Activated T-helper 2 cell treated with anti-CD3 and anti-CD28 coated beads, Interferon-gamma antibody, Interleukin-2, Interleukin-4, amounts not matched to agents 10 μg/mL and 5 μg/mL and 100 μg/mL, durations not matched to agents 14 hours and 24 hours and 36 hours (primary cell): ENCODE results near the gene GINS1. TPM values are rescaled to one million over a fixed set of nuclear protein-coding genes. Genes with fewer than 3 reads are reported as not detected.

Experiments used
- total RNA-seq: library from RNA; stranded (reverse); gene quantifications from 2 replicates; pipeline ENCODE4 v1.2.3, GENCODE V29; 2022

GINS1 gene
- total RNA-seq, 1 donor from 2014 or later, result 36.3 TPM

Other genes with a start within 250 kb of the GINS1 start
- gene ENTPD6, start 212.0 kb upstream of the GINS1 start, total RNA-seq, result 48.8 and 49.1 TPM in 2 replicates
- 34.5 and 37.1 TPM in 2 replicates for gene PYGB, start 159.6 kb upstream of the GINS1 start, total RNA-seq
- 29.0 and 29.5 TPM in 2 replicates for gene ABHD12, start 16.8 kb upstream of the GINS1 start, total RNA-seq
- gene NINL, start 177.9 kb downstream of the GINS1 start, total RNA-seq, result 6.9 and 7.5 TPM in 2 replicates
- 7.9 and 9.1 TPM in 2 replicates for gene NANP, start 216.3 kb downstream of the GINS1 start, total RNA-seq